ENCODE results near the gene GRIK4.

Gene GRIK4

DNA sequence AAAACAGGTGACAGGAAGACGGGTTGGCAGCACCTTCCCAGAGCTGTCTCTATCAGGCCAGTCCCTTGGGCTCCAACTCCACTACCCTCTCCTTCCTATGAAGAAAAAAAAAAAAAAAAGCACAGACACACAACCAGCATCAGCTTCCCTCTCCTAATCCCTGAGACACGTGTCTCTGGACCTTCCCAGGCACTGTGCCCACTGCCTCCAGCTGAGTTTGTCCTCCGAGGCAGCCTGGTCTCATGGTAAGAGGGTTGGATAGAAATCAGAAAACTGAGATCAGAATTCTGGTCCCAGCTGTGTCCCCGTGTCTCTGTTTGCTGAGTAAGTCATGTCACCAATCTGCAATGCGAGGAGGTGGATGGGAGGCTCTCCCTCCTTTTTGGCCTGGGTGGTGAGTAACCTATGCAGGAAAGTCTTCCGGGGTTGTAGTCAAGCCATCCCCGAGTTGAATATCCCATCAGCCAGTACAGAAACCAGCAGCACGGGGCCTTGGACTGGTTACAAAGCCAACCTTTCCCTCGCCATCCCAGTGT, 318.6 kb downstream of the GRIK4 start:
- ATAC-seq (ENCODE audit: low read depth) = no peak
- no peak for TF ChIP-seq CTCF (IDR thresholded peaks at IDR 0.05; ENCODE audit: poor library complexity, severe bottlenecking)
- Histone ChIP-seq H3K9me3 (ENCODE audit: severe bottlenecking) (no peaks in the 10 kb centered on the region), H3K4me3 (ENCODE audit: severe bottlenecking) (no peak overlapping the region), H3K36me3 (ENCODE audit: low read depth) (no peaks in the 10 kb centered on the region), H3K27ac (ENCODE audit: poor library complexity, severe bottlenecking) (no peak overlapping the region), H3K4me1 (ENCODE audit: insufficient read depth, poor library complexity, severe bottlenecking) (no peaks in the 10 kb centered on the region), H3K27me3 (ENCODE audit: insufficient read depth, poor library complexity, severe bottlenecking) (no peaks in the 10 kb centered on the region)
- DNase-seq (ENCODE audit: low spot score) = no peak

- TF ChIP-seq CTCF (IDR thresholded peaks at IDR 0.05; ENCODE audit: poor library complexity, severe bottlenecking) = no peak
- no peaks in the 10 kb centered on the region for H3K4me1 ChIP-seq (ENCODE audit: insufficient read depth, poor library complexity, severe bottlenecking)
- no peaks in the 10 kb centered on the region for H3K9me3 ChIP-seq (ENCODE audit: severe bottlenecking)
- no peak overlapping the region for H3K4me3 ChIP-seq (ENCODE audit: severe bottlenecking)
- no peak overlapping the region for H3K27ac ChIP-seq (ENCODE audit: poor library complexity, severe bottlenecking)
- ATAC-seq (ENCODE audit: low read depth) (no peak; the same call in 2 of the 3 replicates), DNase-seq (ENCODE audit: low spot score) (no peak)
- no peaks in the 10 kb centered on the region for H3K36me3 ChIP-seq (ENCODE audit: low read depth)
- no peaks in the 10 kb centered on the region for H3K27me3 ChIP-seq (ENCODE audit: insufficient read depth, poor library complexity, severe bottlenecking)
Observed at GRCh38 chr11:120832481-120833238, 321.1 kb downstream of the GRIK4 start.

GRCh38 chr11:120834686-120835210, 323.2 kb downstream of the GRIK4 start:
- peaks cover 2% of the 10 kb centered on the region for H3K27me3 ChIP-seq (ENCODE audit: insufficient read depth, poor library complexity, severe bottlenecking)
- TF ChIP-seq CTCF (IDR thresholded peaks at IDR 0.05; ENCODE audit: poor library complexity, severe bottlenecking) = no peak
- H3K9me3 ChIP-seq (ENCODE audit: severe bottlenecking) = no peaks in the 10 kb centered on the region
- DNase-seq (ENCODE audit: low spot score) (no peak), ATAC-seq (ENCODE audit: low read depth) (no peak)
- no peaks in the 10 kb centered on the region for H3K36me3 ChIP-seq (ENCODE audit: low read depth)
- H3K27ac ChIP-seq (ENCODE audit: poor library complexity, severe bottlenecking) = no peak overlapping the region
- H3K4me1 ChIP-seq (ENCODE audit: insufficient read depth, poor library complexity, severe bottlenecking) = no peaks in the 10 kb centered on the region
- H3K4me3 ChIP-seq (ENCODE audit: severe bottlenecking) = no peak overlapping the region

DNA sequence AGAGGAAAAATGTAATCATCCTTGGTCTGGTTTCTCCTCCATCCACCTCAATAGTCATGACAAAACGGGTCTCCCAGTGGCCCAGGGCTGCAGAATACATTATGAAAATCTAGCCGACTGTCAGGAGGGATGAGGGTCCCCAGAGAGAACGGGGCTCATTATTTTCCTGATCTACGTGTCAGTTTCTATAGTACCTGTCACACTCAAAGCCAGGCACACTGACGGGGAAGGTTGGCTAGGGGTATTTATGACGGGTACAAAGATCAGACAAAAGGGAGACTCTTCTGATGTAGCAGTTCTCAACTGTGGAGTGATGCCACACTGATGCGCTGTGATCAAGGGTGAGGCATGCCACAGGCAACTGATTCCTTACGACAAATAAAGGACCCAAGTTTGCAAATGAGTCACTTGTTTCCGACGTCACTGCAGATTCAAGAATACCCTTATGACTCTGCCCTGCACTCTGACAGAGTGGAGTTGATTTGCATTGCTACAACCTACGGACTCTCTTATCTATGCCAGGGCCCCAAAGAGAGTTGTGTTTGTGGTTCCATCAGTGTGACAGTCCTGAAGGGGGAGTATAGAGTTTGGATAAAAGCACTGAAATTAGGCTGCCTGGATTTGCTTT, 324.2 kb downstream of the GRIK4 start:
- Histone ChIP-seq H3K27ac (ENCODE audit: poor library complexity, severe bottlenecking) (no peak overlapping the region), H3K9me3 (ENCODE audit: severe bottlenecking) (no peaks in the 10 kb centered on the region), H3K36me3 (ENCODE audit: low read depth) (no peaks in the 10 kb centered on the region), H3K27me3 (ENCODE audit: insufficient read depth, poor library complexity, severe bottlenecking) (peaks cover 3% of the 10 kb centered on the region), H3K4me3 (ENCODE audit: severe bottlenecking) (no peak overlapping the region), H3K4me1 (ENCODE audit: insufficient read depth, poor library complexity, severe bottlenecking) (no peaks in the 10 kb centered on the region)
- ATAC-seq (ENCODE audit: low read depth) (no peak), DNase-seq (ENCODE audit: low spot score) (no peak)
- TF ChIP-seq CTCF (IDR thresholded peaks at IDR 0.05; ENCODE audit: poor library complexity, severe bottlenecking) = no peak

Measured in RWPE2 (cell line).